NCI-H82 treated with DMSO at 0.1 percent for 48 hours (cell line): ENCODE measurements around the gene GRIK5.

Experiments
- DNase-seq: peaks from one replicate; lab custom pipeline; 2025; ENCODE audit not compliant: unreplicated experiment; lab: John Stamatoyannopoulos, UW

GRIK5 gene

DNA sequence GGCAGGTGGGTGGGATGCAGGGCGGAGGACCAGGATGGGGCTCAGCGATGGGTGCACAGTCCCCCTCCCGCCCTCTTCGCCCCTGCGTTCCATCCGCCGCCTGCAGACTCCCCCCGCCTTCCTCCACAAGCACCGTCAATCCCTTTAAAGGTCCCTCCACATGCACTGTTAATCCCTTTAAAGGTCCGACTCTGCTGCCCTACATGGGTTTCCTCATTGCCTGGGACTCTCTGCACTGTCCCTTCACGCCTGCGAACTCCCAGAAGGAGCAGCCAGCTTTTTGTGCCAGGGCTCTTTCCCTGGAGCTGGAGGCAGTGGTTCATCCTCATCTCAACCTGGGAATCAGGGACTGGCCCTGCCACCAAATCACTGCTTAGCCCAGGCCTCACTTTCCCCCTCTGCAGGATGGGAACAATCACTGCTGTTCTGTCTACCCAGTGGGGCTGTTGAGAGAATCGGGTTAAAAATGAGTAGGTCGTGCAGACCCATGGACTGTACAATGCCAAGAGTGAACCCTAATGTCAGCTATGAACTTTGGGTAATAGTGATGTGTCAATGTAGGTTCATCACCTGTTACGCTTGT is 26.3 kb upstream of the GRIK5 start:
- DNase-seq: peak; percentile 87

DNA sequence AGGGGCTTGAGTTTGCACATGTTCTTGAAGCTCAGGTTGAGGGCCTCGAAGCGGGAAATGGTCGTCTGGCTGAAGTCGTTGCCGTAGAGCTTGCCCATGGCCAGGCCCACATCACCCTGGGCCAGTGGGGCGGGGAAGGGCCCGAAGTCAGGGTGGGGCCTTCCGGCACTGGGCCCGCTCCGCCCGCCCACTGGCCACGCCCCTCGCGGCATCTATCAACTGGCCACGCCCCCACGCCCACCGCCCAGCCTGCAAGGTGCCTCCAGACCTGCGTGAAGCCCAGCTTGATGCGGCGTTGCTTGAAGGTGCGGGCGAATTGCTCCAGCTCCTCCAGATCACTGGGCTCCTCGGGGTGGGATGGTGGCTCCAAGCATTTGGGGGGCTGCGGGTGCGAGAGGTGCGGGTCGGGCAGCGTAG is 25.8 kb upstream of the GRIK5 start:
- peak; percentile 17 for DNase-seq

DNA sequence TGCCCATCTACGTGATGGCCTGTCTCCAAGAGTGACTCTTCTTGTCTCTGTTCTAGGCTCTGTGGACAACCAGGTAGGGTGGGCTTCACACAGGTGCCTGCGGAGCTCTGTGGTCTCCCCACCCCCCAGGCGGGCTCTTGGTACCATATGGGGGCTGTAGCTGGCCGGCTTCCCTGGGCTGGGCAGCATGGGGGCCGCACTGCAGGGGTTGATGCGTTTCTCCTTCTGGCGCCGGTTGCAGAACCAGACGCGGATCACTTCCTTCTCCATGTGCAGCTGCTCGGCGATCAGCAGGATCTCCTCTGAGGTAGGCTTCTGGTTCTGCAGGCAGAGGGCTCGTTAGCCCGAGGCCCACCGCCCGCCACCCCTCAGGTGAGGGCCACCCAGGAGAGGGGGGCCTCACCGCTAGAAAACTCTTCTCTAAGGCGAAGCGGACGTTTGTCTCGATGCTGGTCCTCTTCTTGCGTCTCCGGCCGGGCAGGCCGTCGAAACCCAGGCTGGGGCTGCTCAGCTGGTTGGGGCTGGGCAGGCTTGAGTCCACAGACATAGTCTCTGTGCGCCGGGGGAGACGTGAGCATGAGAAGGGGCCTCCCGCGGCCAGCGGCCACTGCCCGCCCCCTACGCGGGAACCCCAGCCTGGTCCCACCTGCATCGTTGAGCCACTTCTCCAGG is 25.3 kb upstream of the GRIK5 start:
- no peak for DNase-seq

DNA sequence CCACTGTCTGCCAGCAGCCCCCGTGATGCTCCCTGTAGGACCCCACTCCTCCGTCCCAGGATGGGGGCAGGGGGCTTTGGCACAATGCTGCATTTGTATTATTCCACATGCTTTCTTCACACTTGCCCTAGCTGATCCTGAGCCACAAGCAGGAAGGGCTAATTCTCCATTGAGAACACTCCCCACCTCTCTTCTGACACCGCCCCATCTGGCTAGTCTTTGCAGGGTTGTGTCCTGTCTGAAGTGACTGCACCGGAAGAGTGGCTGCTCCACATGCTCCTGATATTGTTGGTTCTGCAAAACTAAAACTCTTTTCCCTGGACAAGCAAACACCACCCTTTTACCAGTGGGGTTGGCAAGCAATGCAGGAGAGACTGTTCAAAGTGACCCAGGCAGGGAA is 23.9 kb upstream of the GRIK5 start:
- no peak for DNase-seq

DNA sequence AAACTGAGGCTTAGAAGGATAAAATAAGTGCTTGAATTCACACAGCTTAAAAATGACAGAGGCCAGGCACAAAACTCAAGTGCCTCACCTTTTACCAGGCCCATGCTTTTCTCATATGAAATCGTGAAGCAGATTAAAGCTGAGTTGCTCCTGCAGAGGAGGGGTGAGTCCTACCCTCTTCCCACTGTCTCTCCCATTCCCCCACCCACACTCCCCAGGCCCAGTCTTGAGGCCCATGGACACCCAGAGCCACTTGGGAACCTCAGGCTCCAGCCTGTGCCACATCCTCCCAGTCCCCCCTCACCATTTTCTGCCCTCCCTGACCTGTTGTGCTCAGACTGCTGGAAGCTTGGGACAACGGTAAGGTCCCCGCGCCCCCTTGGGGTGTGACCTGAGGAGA is 23.5 kb upstream of the GRIK5 start:
- no peak for DNase-seq

DNA sequence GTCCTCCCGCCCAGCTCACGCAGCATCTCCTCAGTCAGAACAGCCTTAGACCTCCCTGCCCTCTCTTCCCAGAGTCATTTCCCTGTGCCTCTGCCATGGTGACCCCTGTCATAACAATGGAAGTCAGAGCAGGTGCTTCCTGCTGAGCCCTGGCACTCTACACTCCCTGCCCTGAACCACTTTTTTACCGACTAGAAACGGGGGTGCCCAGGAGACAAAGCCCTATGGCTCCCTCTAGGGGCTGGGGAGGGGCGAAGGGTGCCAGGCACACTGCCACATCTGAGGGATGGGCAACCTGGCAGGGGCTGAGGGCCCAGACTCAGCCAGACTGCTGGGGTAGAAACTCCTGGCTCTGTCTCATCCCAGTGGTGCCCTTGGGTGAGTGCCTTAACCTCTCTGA is 22.3 kb upstream of the GRIK5 start:
- peak; percentile 45 for DNase-seq

DNA sequence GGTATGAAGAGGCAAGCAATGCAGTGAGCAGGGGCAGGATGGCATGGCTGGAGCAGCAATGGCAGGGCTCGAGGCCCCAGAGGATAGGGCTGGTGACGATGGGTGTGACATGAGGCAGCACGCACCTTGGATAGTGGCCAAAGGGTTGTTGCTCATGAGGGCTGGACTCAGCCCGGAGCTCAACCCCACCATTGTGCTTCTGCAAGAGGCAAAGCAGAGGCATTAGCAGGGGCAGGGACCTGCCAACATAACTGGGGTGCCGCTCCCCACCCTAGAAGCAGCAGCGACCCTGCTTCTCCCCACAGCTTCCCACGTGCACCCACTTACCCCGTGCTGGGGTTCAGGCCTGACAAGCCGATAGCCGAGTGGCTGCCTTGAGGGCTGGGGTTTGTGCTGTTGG is 21.7 kb upstream of the GRIK5 start:
- no peak for DNase-seq

DNA sequence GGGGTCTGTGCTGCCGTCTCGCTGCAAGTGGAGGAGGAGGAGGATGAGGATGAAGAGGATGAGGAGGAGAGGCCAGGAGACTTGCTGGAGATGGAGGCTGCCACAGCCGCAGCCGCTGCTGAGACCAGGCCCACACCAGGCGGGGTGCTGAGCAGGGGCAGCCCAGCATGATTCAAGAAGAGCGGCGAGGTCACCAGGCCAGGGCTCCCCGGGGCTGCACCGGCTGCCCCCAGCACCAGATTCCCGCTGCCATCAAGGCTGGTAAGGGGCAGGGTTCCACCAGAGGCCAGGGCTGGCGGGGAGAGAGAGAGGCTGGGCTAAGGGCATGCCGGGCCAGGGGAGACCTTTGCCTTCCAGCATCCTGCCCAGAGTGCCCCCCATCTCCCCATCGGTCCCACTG is 21.3 kb upstream of the GRIK5 start:
- no peak for DNase-seq

DNA sequence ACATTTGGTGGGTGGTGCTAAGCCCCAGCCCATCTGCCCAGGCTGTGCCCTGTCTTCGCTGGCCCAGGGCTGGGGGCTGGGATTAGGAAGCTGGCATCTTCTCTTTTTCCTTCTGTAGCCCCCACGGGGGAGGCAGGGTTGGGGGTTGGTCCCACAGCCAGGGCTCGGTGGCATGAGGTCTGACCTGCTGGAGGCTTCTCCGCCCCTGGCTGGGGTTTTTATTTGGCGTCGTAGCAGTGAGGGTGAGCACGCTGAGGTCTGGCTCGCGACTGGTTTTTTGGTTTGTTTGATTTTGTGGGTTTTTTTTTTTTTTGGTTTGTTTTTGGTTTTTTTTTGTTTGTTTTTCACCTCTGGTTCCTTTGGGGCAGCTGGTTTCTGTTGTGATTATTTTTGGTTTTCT is 20.7 kb upstream of the GRIK5 start:
- DNase-seq: no peak

DNA sequence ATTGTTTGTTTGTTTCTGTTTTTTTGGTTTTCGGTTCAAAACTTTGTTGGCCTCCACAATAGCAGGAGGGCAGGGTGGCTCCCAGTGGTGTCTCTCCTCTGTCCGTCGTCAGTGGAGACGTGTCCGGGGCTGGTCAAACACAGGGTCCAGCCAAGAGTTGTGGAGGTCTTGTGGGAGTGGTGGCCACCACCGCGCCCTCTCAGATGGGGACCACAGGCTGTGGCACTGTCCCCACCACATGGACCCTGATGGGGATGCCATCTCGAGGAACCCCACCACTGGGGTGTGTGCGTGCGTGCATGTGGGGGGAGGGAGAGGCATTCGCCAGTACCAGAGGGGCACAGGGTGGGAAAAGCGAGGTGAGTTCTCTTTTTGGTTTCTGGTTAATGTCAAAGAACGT is 19.8 kb upstream of the GRIK5 start:
- no peak for DNase-seq

DNA sequence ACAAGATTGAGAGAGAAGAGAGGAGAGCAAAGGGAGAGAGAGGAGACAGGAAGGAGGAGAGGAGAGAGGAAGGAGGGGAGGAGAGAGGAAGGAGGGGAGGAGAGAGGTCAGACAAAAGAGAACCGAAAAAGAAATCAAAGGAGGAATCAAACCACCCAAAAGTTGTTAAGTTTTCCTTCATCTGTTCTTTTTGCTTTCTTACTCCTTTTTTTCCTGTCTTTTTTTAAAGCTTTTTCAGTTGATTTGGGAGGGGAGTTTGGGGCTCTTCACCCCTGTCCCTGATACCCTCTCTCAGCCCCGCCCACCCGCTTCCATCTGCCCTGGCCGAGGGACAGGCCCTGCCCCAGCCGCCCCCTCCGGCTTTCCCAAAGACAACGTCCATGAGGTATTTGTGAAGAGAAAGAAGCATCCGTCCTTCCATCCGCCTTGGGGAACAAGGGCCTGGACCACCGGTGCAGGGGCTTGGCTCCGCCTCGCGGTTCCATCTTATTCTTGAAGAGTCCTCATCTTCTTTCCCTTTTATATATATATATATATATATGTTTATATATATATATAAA is 19.3 kb upstream of the GRIK5 start:
- DNase-seq: no peak

DNA sequence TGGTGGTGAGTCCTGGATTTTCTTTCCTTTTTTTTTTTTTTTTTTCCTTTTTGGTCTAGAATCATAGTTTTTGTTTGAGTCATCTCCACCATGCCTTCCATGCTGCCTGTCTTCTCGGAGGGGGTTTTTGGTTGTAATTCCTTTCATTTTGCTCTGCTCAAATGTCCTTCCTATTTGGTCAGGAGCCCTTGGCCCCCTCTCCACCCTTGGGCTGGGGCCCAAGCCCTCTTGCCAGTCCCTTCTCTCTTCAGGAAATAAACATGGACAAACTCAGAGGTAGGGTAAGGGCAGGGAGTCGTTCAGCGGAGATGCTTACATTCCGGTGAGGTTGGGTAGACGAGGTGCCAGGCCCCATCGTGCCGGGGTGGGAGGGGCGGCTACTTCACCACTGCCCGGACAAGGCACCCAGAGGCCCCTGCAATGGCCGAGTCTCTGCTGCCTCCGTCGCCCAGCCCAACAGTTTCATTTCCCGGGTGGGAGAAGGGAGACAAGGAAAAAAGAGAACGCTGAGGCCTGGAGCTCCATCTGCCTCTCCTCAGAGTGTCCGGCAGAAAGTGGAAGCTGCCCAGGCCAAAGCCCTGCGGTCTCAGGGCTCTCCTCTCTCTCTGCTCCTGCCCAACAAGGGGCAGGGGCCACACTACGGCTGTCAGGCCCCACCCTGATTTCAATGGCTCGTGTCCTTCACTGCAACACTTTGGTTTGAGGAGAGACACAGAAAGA is 18.6 kb upstream of the GRIK5 start:
- DNase-seq: no peak

DNA sequence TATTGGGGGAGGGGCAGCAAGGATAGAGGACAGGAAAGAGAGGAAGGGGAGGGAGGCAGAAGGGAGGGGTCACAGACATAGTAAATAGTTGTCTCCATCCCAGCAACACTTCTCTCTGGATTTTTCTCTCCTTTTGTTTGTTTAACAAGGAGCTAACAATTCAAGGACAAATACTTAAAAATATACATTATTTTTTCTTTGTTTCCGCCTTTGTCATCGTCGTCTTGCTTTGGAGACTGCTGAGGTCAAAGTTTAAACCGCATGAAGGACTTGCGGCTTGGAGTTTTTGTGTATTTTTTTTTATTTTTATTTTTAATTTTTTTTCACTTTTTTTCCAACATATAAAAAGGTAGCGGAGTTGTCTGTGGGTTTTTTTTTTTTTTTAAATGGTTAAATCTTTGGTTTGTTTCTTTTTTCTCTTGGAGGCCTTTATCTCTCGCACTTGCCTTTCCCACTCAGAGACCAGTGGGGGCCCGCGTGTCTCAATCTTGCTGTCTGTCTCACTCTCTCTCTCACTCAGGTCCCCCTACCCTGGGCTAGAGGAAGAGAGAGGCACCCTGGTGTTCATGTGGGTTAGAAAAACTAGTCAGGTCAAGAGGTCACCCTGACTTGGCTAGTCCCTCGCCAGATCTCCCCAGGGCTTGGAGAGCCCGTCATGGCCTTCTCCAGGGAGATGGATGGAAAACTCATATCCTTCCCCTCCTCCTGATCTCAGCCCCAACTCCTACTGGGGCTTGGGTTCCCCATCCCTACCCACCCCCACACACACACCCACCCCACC is 17.0 kb upstream of the GRIK5 start:
- no peak for DNase-seq

DNA sequence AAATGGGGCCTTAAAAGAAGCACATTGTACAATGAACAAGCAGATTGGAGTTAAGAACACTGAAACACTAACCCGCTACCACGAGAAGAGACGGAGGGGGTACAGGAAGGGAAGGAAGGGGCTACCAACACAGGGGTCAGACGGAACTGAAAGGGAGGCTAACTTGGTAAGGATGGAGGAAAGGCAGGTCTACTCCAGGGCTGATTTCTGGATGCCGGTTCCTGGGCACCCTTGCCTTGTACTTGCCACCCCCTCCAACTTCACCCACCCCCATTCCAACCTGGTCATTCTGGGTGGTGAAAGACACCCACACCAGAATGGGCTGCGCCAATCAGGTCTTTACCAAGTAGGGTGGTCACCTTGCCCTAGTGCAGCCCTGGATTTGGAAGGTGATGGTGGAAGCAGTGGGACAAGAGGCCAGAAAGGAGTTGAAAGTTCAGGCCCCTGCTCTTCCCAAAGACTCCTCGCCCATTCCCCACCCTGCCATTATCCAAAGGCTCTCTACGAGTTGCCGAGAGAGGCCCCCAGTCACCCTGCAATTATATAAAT is 16.3 kb upstream of the GRIK5 start:
- DNase-seq: no peak

DNA sequence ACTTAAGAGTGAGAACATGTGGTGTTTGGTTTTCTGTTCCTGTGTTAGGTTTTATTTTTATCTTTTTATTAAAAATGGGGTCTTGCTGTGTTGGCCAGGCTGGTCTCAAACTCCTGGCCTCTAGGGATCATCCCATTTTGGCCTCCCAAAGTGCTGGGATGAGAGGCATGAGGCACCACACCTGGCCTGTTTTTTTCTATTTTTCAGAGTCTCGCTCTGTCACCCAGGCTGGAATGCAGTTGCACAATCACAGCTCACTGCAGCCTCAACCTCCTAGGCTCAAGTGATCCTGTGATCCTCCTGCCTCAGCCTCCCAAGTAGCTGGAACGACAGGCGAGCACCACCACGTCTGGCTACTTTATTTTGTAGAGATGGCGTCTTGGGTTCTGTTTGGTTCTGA is 13.5 kb upstream of the GRIK5 start:
- no peak for DNase-seq

DNA sequence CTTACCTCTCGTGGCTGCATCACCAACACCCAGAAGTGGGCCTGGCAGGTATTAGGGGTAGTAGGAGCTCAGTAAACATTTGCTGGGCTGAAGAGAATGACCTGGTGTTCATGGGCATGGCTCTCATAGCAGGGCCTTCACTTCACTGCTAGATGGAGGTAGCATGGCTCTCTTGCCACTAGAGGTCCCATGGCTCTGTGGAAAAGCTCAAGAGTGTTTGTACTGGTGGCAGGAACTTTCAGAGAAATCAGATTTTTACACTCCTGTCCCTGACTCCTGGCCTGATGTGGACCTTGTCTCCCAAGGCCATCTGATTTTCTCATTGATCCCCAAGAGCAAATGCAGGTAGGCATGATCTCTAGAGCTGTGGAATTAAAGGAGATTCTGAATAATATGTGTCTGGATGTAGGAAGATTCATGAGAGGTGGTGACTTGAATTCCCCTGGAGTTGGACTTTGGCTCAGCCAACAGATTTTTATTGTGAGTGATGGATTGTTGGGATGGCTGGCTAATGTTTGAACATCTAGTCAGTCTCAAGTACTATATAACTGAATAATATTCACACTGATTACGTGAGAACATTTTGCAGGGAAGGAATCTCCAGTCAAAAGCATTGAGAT is 11.7 kb upstream of the GRIK5 start:
- DNase-seq: no peak

DNA sequence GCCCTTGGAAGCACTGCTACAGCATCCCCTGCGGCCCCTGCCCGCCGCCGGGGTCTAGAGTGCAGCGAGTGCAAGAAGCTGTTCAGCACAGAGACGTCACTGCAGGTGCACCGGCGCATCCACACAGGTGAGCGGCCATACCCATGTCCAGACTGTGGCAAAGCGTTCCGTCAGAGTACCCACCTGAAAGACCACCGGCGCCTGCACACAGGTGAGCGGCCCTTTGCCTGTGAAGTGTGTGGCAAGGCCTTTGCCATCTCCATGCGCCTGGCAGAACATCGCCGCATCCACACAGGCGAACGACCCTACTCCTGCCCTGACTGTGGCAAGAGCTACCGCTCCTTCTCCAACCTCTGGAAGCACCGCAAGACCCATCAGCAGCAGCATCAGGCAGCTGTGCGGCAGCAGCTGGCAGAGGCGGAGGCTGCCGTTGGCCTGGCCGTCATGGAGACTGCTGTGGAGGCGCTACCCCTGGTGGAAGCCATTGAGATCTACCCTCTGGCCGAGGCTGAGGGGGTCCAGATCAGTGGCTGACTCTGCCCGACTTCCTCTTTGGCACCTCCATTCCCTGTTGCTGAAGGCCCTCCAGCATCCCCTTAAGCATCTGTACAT is 10.9 kb upstream of the GRIK5 start:
- DNase-seq: no peak

DNA sequence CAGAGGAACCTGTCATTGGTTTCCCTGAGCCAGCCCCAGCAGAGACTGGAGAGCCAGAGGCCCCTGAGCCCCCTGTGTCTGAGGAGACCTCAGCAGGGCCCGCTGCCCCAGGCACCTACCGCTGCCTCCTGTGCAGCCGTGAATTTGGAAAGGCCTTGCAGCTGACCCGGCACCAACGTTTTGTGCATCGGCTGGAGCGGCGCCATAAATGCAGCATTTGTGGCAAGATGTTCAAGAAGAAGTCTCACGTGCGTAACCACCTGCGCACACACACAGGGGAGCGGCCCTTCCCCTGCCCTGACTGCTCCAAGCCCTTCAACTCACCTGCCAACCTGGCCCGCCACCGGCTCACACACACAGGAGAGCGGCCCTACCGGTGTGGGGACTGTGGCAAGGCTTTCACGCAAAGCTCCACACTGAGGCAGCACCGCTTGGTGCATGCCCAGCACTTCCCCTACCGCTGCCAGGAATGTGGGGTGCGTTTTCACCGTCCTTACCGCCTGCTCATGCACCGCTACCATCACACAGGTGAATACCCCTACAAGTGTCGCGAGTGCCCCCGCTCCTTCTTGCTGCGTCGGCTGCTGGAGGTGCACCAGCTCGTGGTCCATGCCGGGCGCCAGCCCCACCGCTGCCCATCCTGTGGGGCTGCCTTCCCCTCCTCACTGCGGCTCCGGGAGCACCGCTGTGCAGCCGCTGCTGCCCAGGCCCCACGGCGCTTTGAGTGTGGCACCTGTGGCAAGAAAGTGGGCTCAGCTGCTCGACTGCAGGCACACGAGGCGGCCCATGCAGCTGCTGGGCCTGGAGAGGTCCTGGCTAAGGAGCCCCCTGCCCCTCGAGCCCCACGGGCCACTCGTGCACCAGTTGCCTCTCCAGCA is 10.1 kb upstream of the GRIK5 start:
- DNase-seq: no peak

DNA sequence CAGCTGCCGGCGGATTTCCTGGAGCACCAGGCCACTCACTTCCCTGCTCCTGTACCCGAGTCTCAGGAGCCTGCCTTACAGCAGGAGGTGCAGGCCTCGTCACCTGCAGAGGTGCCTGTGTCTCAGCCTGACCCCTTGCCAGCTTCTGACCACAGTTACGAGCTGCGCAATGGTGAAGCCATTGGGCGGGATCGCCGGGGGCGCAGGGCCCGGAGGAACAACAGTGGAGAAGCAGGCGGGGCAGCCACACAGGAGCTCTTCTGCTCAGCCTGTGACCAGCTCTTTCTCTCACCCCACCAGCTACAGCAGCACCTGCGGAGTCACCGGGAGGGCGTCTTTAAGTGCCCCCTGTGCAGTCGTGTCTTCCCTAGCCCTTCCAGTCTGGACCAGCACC is 9.3 kb upstream of the GRIK5 start:
- DNase-seq: no peak
